ENCODE results near the gene RUVBL2.

- no peak for TF ChIP-seq TAF1 (IDR thresholded peaks at IDR 0.05; ENCODE audit: borderline replicate concordance, insufficient read depth, low read length)
- no peak for TF ChIP-seq POLR2AphosphoS5 (IDR thresholded peaks at IDR 0.05; ENCODE audit: low read depth, low read length)
- TF ChIP-seq REST (IDR thresholded peaks at IDR 0.05; ENCODE audit: insufficient read depth in 1 of 2, low read depth in 2 of 2, low read length in 2 of 2) = no peak
Measured at GRCh38 chr19:49009828-49010227, 16.1 kb downstream of the RUVBL2 start.

Measured in PFSK-1 (cell line).